Adrenal gland (tissue), 12 donors: ENCODE measurements around the gene MRGPRX1. TPM values are rescaled to one million over a fixed set of nuclear protein-coding genes. Genes with fewer than 3 reads are reported as not detected.

ENCODE experiments used
- polyA plus RNA-seq, 3 donors: library from polyadenylated mRNA; stranded (reverse); fragments of 200-250 nt in 2 of 3; fragments of 350-450 nt in 1 of 3; fragmentation: Illumina TruSeq in 1 of 3; extraction: RNeasy Lipid Tissue Mini Kit (QIAGEN cat#74804) in 1 of 3; gene quantifications; one replicate each; pipeline ENCODE4 v1.2.3, GENCODE V29; 2013 to 2014
- total RNA-seq, 9 donors: library from RNA; depleted of rRNA in 4 of 9; stranded (reverse); fragments of >200 nt in 4 of 9; fragments of 120-200 nt in 1 of 9; fragmentation: NEBNext Ultra II Directional in 1 of 9; extraction: Animal tissue kit (Norgen Biotek cat#: 25700) in 1 of 9; gene quantifications; one replicate each; pipeline versions ENCODE4 v1.1.0 to v1.2.4, GENCODE V29; 2013 to 2023
- donor health status: healthy with polysubstance abuse.
- donor health status: Bipolar disorder and iron deficiency.
- donor health status: DM: yes; HTN: yes; CAD: no.
- donor health status: DM: no; HTN: no; CAD: no.
- donor health status: DM: no; HTN: no; CAD: no.
- donor health status: DM: yes; HTN: yes; CAD: no.

Gene MRGPRX1
- total and polyA plus RNA-seq, 12 donors, result not detected

Other genes starting within 250 kb of the MRGPRX1 start
- 10 to 100 TPM in 3 of 9 donors, 1 to 10 TPM in 6; 3.7 to 22.7 (median 9.3) TPM for gene TMEM86A, start 240.6 kb downstream of the MRGPRX1 start, total RNA-seq
- 1 to 10 TPM; 1.8 to 3.2 (median 3.2) TPM for gene TMEM86A, start 240.6 kb downstream of the MRGPRX1 start, polyA plus RNA-seq
- gene IGSF22, start 213.2 kb downstream of the MRGPRX1 start, total RNA-seq, result 1 to 10 TPM in 4 of 9 donors, under 1 TPM in 2, not detected in 3; 0.10 to 2.0 (median 1.2) TPM
- under 1 TPM; 0.27 to 0.97 (median 0.44) TPM for gene IGSF22, start 213.2 kb downstream of the MRGPRX1 start, polyA plus RNA-seq
- under 1 TPM in 7 of 9 donors, not detected in 2; 0.06 to 0.44 (median 0.28) TPM for gene PTPN5, start 147.6 kb downstream of the MRGPRX1 start, total RNA-seq
- gene PTPN5, start 147.6 kb downstream of the MRGPRX1 start, polyA plus RNA-seq, result 1 to 10 TPM in 1 of 3 donors, under 1 TPM in 2; 0.15 to 1.3 (median 0.67) TPM
- not detected for gene MRGPRX2, start 121.3 kb upstream of the MRGPRX1 start, total RNA-seq
- not detected for gene MRGPRX2, start 121.3 kb upstream of the MRGPRX1 start, polyA plus RNA-seq
- gene ZDHHC13, start 177.8 kb upstream of the MRGPRX1 start, total RNA-seq, result 10 to 100 TPM in 3 of 9 donors, 1 to 10 TPM in 6; 6.5 to 30.7 (median 7.7) TPM
- gene ZDHHC13, start 177.8 kb upstream of the MRGPRX1 start, polyA plus RNA-seq, result 10 to 100 TPM in 1 of 3 donors, 1 to 10 TPM in 2; 8.9 to 10.9 (median 9.0) TPM